ENCODE data around the gene KIDINS220. TPM values are rescaled to one million over a fixed set of nuclear protein-coding genes. Genes with fewer than 3 reads are reported as not detected.

Gene KIDINS220
- total and polyA plus RNA-seq, 2 experiments from 2014 or later, result 12.8 to 38.2 TPM

DNA sequence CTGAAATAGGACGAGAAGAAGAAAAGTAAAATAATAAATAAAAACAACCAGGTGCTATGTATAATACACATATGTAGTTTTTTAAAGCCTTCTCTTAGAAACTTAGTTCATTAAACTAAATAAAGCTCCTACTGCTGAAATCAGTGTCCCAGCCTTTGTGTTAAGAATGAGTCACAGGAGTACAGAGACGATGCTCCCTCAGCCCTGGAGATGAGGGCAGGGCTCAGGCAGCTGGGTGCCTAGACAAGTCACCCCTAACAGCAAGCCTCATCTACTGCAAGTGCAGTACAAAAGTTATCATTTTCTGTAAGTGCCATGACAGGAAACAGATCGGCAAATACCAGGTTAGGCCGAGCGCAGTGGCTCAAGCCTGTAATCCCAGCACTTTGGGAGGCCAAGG lies 18.2 kb downstream of the KIDINS220 start:
- Histone ChIP-seq H3K4me3 (no peak overlapping the region), H3K9me2 (ENCODE audit: insufficient read depth) (no peaks in the 10 kb centered on the region), H3K4me2 (no peak overlapping the region), H3K79me2 (replicated peaks; ENCODE audit: insufficient read depth) (no peaks in the 10 kb centered on the region), H3F3A (replicated peaks; ENCODE audit: low read depth) (no peaks in the 10 kb centered on the region), H3K27ac (ENCODE audit: low read depth) (no peak overlapping the region), H3K4me1 (ENCODE audit: insufficient read depth) (no peaks in the 10 kb centered on the region), H3K27me3 (ENCODE audit: insufficient read depth) (no peaks in the 10 kb centered on the region), H4K20me1 (replicated peaks; ENCODE audit: insufficient read depth) (no peaks in the 10 kb centered on the region; the same call in 1 of the 2 replicates), H2AFZ (no peak overlapping the region), H3K36me3 (ENCODE audit: insufficient read depth) (no peaks in the 10 kb centered on the region)
- no peaks in the 10 kb centered on the region for H3K36me3 Mint-ChIP-seq (ENCODE audit: low read depth)
- ATAC-seq (no peak), DNase-seq (ENCODE audit: low spot score) (no peak)
- no peak overlapping the region for H3K27ac Mint-ChIP-seq
- no peaks in the 10 kb centered on the region for H3K27me3 Mint-ChIP-seq (ENCODE audit: insufficient read depth, low read depth, poor library complexity)
- TF ChIP-seq EZH2phosphoT487 (IDR thresholded peaks at IDR 0.05; ENCODE audit: unreplicated experiment), result no peak
- no peak for TF ChIP-seq ZNF462 (CRISPR knock-in tag; IDR thresholded peaks at IDR 0.05)
- TF ChIP-seq NANOG (IDR thresholded peaks at IDR 0.05; ENCODE audit: borderline replicate concordance), result no peak
- no peak for TF ChIP-seq POLR2AphosphoS5 (IDR thresholded peaks at IDR 0.05; ENCODE audit: low read depth)
- no peak for TF ChIP-seq STAT1 (IDR thresholded peaks at IDR 0.05; ENCODE audit: unreplicated experiment)
- no peak for TF ChIP-seq EZH2 (IDR thresholded peaks at IDR 0.05; ENCODE audit: low read depth, unreplicated experiment)
- TF ChIP-seq CTCF (conservative IDR thresholded peaks at IDR 0.05; ENCODE audit: low read depth in 2 of 2), result no peak
- no peak for TF ChIP-seq JUNB (IDR thresholded peaks at IDR 0.05; ENCODE audit: unreplicated experiment)
- no peak for TF ChIP-seq REST (IDR thresholded peaks at IDR 0.05; ENCODE audit: unreplicated experiment)
- TF ChIP-seq ETS1 (IDR thresholded peaks at IDR 0.05), result no peak
- no peak for TF ChIP-seq CREB1 (CRISPR knock-in tag; IDR thresholded peaks at IDR 0.05; ENCODE audit: low read depth)
- no peak for TF ChIP-seq ZNF331 (CRISPR knock-in tag; IDR thresholded peaks at IDR 0.05; ENCODE audit: low read depth)
- TF ChIP-seq ZNF114 (CRISPR knock-in tag; IDR thresholded peaks at IDR 0.05), result no peak
- H3K4me1 Mint-ChIP-seq, result no peaks in the 10 kb centered on the region
- no peaks in the 10 kb centered on the region for H3K9me3 Mint-ChIP-seq
- no peak overlapping the region for H3K4me3 Mint-ChIP-seq

Measured in GM23338 (cell line).